HG03571 (cell line): ENCODE results near the gene RNF130.

Source experiments
- ATAC-seq: cut with Tn5 transposase; IDR thresholded peaks from one replicate; pipeline ENCODE4 v1.9.1; 2021; ENCODE audit not compliant: unreplicated experiment

Gene RNF130, protein sequence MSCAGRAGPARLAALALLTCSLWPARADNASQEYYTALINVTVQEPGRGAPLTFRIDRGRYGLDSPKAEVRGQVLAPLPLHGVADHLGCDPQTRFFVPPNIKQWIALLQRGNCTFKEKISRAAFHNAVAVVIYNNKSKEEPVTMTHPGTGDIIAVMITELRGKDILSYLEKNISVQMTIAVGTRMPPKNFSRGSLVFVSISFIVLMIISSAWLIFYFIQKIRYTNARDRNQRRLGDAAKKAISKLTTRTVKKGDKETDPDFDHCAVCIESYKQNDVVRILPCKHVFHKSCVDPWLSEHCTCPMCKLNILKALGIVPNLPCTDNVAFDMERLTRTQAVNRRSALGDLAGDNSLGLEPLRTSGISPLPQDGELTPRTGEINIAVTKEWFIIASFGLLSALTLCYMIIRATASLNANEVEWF

DNA sequence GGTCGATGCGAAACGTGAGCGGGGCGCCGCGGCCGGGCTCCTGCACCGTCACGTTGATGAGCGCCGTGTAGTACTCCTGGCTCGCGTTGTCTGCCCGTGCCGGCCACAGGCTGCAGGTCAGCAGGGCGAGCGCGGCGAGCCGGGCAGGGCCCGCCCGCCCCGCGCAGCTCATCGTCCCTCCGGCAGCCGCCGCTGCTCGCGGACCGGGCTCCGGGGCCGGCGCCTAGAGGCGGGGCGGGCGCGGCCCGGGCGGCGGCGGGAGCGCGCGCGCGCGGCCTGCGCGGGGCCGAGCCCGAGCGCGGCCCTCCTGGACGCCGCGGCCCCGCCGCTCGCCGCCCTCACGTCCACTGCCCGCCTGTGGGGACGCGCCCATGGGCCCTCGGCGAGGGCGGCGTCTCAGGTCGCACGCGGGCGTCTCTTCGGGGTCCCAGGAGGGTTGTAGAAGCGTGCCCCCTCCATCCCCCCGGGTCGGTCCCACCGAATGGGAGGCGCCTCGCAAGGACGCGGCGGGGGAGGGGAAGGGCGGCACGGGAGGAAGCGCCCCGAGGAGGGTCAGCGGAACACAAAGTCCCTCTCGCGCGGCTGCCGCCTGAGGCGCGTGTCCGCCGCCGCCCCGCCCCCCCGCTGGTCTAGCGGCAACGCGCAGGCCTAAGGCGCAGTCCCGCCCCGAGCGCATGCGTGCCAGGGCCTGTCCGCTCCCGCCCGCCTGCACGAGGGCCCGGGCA, at the start of gene RNF130:
TSS of gene RNF130 (minus strand) at position 229 of the 725 bp plus-strand sequence. CDS start at position 172, 57 bp downstream.
- ATAC-seq, result no peak

DNA sequence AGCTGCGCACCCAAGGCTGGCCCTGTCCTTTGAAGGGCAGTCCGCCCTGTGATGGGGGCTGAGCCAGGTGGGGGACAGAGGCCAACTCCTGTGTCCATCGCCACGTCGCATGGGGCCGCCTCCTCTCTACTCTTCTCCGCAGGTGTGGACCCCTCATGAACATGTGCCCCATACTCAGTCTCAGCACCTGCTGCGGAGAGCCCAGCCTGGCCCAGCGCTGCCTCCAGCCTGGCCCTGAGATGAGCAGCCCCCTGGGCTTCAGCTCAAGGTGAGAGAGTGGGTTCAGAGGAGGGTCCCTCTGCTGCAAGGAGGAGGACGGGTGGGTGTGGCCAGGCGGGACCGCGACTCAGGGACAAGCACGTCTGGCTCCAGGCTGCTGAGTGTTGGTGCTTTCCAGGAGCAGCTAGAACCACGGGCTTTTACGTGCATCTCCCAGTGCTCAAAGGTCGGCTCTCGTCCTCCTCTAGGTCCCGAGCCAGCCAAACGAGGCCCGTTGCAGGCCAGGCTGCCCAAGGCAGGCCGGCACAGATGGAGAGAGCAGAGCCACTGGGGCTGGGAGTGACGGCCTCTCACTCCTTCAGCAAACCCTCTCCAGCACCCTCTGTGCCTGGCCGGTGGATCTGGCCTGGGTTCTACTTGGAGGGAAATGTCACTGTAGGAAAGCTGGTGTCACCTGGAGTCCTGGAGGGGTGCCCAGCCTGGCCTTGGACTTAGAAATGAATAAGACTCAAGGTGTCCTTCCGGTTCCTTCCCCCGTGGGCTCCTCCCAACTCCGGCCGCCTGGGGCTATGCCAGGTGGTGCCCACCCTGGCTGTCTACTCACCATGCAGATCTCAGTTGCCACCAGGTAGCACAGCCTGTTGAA, 48.9 kb upstream of the RNF130 start:
- ATAC-seq, result no peak

DNA sequence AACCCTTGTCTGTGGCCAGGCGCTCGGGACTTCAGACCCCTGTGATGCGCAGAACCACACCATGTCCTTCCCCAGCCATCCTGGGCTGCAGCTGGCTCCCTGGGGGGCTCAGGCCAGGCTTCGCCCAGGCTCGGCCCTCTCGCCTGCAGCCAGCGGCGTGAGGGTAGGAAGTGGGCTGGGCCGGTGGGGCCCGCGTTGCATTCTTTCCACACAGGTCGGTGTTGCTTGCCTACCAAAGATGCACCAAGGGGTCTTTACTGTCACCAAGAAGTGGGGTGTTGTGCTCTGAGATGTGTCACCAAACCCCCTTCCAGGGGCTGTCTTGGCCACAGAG, 48.3 kb upstream of the RNF130 start:
- no peak for ATAC-seq

DNA sequence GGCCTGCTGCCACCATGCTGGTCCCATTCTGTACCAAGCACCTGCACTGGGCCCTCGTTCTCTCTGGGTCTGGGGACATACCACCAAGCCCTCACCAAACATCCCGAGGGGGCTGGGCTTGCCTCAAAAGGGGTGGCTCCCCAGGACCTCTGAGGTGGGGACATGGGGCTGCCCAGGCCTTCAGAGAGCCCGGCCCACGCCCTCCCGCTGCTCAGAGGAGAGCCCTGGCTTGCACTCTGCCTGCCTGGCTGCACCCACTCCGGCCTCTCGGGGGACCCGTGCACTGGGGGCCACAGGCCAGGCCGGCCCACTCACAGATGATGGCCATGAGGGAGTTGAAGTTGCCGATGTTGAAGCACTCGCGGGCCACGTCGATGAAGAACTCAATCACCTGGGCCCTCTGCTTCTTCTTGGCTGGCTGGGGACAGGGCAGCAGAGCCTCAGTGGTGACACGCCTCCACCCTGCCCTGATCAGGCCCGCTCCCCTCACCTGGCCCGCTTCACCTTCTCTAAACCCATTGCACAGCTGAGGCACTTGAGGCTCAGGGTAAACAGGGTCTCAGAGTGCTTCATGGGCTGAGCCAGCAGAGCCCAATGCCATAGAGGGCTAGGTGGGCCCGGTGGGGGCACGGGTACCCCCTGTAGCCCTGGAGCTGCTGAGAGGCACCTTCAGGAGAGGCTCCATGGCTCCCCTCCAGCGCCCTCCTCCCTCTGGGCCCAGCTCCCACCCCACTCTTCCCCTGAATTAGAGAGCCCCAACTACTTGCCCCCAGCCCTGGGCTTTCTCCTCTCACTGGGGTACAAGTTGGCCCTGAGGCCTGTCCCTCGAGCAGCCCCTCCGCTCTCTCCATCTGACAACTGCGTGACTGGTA, 47.7 kb upstream of the RNF130 start:
- no peak for ATAC-seq

DNA sequence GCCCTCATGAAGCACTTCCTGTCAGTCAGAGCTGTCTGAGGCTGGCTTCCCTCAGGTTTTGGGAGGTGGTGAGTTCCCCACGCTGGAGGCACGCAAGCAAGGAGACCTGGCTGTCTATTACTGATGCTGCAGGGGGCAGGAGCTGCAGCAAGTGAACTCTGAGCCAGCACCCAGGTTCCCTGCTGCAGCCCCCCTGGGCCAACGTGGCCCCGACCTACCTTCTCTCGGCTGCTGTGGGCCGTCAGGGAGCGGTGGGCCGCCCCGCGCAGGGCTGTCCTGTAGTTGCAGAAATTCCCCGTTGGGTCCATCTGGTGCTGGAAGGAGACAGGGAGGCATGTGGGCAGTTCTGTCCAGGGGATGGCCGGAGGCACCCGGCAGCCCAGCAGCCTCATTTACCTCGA, 46.8 kb upstream of the RNF130 start:
- ATAC-seq, result no peak

DNA sequence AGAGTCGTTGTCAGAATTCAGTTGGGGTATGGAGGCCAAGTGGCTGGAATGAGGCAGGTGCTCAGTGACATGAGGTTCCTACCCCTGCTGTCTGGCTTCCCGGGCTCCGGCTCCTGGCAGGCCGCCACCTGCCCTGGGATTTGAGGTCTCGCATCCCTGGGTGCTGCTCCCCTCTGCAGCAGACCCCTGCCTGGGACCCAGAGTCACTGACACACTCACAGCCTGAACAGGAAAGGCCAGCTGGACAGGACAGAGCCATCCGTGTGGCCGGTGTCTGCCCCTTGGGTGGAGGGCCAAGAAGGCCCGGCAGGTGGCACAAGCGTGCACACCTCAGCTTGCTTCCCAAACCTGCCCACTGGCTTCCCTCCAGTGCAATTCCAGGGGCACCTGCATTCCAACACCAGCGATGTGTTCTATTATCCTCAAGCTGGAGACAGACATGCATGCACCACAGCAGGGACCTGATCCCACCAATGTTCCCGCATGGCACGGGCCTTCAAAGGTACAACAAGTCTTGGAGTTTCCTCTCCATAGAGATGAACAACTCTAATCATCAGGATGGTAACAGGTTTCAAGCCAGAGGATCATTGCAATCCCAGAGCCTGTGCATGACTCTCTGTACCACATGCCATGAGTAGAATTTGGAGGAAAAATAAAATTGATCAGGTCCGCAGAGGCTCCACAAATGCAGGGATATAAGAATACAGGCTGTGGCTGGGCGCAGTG, 45.6 kb upstream of the RNF130 start:
- ATAC-seq, result no peak

DNA sequence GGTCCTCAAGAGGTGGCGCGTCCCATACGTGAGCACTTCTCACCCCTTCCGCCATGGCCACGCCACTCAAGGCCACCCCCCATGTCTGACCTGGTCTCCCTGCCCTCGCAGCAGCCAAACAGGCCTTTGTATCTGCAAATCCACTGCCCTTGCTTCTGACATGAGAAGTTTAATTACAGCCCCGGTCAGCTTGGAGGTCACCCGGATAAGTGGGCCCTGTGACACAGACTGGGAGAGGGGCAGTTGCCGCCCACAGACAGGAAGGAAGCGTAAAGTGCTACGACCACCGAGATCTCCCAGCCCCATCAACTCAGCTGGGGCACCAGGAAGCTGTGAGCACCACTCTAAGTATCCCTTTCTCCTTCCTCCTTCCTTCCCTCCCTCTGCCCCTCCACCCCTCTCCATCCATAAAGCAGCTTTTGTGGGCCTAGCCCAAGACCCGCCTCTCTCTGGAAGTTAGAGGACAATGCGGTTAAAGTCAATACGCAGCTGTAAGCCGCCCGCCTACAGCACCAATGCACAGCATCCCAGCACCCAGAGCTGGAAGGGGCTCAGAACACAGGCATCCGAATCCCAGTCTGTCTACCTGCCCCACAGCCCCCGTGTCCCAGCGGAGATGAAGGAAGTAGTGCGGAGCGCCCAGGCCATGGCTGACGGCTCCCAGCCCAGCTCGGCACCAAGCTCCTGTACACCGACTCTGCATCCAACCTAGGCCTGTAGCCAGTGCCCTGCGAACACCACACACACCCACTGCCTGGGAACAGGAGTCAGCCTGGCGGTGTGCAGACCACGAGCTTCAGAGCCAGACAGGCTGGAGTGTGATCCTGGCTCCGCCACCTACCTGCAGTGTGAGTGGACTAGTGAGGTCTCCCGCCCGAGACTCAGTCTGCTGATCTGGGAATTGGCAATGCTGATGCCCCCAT, 44.8 kb upstream of the RNF130 start:
- ATAC-seq, result no peak

DNA sequence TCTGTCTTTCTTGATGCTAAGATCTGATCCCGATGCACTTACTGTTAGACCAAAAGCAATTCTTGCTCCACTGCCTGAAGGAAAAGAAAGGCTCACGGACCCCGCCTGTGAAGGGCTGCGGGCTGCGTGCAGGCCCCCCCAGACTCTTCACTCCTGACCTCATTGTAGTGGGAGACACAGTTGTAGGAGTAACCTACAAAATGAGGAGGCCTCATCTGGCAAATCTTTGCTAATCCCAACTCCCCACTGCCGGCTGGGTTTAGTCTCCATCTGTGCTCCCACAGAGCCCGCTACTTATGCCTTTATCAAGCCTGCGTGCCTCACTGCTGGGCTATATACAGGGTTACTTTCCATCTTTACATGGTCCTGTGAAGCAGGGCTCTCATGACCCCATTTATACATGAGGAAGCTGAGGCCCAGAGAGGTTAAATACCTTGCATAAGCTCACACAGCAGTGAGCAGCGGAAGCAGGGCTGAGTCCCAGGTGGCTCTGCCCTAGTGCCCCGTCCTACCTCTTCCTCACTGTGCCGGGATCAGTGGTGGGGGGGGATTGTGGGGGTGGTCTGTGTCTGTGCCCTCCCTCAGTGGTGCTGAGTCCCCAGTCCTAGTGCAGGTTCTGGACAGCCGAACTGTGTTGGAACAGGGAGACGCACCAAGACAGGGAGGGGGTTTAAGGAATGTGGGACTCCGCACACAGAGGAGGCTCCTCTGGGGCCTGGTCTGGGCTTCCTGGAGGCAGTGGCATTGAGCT, 43.9 kb upstream of the RNF130 start:
- no peak for ATAC-seq

DNA sequence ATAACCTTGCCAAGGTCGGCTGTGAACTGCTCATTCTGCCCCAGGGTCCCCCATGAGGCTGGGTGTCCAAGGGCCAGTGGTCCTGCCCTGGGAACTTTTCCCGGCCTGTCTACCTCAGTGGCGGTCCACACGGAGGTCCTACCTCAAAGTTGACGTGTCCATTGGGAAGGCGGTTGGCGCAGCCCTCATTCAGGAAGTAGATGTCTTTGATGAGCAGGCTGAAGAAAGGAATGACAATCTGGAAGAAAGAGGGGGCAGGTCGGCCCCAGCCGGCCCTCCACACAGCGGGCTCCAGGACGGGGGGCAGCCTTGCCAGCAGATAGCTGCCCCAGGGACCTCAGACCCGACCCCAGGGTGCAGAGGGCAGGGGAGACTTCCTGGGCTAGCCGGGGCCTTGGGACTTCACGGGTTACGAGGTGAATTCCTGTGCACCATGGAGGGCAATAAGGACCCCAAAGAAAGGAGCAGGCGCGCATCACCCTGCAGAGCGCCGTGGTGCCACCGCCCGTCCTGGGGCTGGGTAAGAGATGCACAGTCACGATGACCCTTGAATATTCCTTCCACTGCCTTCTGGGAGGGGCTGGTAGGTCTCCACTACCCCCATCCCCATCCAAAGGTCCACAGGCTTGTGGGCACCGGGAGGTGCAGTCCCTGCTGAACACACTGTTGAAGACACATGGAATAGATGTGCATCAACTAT, 42.9 kb upstream of the RNF130 start:
- no peak for ATAC-seq

DNA sequence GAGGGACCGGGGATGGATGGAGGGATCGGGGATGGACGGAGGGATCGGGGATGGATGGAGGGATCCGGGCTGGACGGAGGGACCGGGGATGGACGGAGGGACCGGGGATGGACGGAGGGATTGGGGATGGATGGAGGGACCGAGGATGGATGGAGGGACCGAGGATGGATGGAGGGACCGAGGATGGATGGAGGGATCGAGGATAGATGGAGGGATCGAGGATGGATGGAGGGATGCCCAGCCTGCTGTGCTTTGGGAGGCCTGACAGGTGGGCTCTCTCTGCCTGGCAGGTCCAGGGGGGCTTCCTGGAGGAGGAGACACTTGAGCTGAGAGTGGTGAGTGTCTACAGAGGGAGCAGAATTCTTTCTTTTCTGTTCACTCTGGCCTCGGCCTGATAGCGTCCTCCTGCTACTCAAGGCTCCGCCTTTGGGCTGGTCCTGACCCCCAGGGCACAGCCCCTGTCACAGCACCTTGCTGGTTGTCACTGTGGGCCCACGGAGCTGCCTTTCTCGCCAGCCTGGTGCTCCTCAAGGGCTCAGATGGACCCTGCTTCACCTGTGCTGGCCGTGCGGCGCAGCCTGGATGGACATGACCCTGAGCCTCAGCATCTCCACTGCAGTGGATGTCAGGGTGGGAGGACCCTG, 42.2 kb upstream of the RNF130 start:
- no peak for ATAC-seq

DNA sequence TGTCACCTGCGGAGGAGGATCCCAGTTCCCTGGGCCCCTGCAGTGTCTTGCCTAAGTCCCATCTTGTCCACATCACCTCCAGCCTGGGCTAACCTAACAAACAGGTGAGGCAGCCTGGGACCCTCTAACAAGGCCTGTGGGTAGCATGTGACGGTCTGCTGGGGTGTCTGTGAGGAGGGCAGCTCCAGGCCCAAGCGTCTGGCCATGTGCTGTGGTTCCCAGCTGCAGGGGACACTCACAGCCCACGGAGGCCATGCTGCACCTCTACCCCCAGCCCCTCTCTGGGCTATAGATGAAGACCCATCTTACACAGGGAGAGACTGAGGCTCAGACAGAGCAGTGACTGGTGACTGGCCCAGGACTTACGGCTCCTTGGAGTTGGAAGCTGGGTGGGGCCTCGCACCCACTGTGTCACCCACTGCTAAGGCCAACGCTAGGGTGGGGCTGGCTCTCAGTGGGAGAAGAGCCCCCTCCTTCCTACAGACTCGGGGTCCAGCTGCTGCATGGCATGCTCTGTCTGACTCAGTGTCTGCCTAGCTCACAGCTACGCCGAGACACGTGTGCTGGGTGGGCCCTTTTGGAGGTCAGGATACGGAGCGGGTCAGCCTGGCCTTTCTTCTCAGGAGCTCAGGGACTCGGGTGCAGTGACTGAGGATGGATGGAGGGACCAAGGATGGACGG, 40.8 kb upstream of the RNF130 start:
- ATAC-seq, result no peak

DNA sequence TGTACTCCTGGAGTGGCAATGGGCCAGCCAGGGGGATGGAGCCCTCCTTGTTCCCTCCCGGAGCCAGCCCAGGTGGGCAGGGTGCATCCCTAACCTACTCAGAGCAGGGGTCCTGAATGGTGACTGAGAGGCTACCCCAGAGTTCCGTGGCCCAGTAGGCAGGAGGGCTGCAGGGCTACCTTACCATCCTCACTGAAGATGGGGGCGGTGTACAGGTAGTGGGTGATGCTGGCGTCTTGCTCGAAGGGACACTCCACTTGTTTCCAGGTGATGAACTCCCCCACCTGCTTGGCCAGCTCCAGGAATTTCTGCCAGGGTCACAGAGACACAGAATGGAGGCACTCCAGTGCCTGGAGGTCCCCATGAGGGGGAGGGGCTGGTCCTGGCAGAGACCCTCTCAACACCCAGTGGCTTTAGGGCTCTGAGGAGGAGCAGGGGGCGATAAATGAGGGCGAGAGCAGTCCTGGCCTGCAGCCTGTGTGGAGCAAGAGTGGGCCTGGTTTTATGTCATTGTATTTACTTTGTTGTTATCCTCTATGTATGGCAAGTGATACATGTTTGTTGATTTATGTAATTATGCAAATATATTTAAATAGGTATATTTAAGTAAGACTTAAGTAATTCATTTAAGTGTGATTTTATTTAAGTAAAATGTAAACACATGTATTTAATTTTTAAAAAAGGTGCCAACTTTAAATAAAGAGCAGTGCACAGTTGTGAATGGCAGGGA, 39.9 kb upstream of the RNF130 start:
- ATAC-seq, result no peak

DNA sequence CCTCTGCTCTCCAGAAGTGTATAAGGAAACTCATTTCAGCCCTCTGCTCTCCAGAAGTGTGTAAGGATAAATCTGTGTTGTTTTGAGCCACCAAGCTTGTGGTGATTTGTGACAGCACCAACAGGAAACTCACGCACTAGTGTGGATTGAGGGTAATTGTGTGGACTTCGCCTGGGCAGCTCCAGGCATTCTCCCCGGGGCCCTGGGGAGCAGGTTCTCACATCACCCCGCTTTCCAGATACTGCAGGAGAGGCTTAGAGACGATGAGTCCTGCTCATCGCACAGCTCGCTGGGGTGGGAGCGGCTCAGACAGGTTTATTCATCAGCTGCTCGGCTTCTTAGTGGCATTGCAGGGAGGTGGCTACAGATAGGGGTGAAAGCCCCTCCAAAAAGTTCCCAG, 38.4 kb upstream of the RNF130 start:
- ATAC-seq, result no peak

DNA sequence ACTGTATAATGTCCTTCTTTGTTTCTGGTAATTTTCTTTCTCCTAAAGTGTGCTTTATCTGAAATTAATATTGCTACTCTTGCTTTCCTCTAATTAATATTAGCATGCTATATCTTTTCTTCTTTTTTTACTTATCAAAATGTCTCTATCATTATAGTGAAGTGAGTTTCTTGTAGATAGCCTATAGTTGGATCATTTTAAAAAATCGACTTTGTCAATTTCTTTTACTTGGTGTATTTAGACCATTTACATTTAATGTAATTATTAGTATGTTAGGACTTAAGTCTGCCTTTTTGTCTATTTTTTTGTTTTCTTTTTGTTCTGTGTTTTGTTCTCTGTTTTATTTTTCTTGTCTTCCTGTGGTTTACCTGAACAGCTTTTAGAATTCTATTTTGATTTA, 35.4 kb upstream of the RNF130 start:
- no peak for ATAC-seq

DNA sequence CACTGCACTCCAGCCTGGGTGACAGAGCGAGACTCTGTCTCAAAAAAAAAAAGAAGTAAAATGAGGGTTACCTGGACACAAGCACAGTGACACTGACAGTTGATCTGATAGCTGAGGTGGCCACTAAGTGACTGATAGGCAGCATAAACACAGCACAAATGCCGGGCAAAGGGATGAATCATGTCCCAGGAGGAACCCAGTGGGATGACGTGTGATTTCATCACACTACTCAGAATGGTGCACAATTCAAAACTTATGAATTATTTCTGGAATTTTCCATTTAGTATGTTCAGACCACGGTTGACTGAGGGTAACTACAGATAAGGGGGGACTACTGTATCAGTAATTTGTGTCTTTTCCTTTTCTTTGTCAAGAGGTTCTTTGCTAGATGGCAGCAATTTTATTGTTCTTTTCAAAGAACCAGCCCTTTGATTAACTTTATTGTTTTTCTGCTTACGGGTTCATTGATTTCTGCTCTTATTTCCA, 34.3 kb upstream of the RNF130 start:
- no peak for ATAC-seq

DNA sequence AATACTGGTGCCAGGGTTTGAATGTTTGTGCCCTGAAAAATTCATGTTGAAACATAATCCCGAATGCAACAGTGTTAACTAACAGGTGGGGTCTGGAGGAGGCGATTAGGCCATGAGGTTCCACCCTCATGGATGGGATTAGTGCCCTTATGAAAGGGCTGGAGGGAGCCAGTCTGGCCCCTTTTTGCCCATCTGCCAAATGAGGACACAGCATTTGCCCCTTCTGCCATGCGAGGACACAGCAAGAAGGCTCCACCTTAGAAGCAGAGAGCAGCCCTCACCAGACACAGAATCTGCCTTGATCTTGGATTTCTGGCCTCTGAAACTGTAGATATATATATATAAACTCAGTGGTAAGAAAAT, 32.6 kb upstream of the RNF130 start:
- ATAC-seq, result no peak
